ENCODE results near the gene TAS2R40.
"Not testable (repeated sequence)": the region's sequence is repeated elsewhere in the genome, so short reads cannot be mapped to it uniquely, and the experiment has no call there.

The TAS2R40 gene

DNA sequence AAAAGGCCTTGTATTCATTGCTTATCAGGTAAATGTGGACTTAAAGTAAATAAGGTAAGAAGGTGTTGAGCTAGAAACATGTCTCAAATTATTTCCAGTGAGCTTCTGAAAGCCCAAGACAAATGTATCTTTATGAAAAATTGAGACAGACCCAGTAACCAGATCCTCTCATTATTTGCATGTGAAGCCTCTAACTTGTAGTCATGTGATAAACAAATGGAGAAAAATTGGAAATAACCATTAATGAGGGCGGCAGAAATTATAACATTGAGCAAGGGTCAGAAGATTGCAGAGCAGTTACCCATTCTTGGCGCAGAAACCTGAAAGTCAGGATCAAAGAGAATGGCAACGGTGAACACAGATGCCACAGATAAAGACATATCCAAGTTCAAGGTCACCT, at the start of gene TAS2R40:
Gene TAS2R40 (plus strand): TSS at position 301 of the 400 bp plus-strand sequence. CDS start 42 bp downstream, at position 343.
- H3K27me3 ChIP-seq (ENCODE audit: control insufficient read depth, insufficient read depth, low read length) = peaks cover 7% of the 10 kb centered on the region
- H3K27ac ChIP-seq (ENCODE audit: low read depth, low read length) = no peak within 1 kb of the TSS
- H3K9me3 ChIP-seq (ENCODE audit: control insufficient read depth, insufficient read depth, low read depth, low read length) = no peaks in the 10 kb centered on the region
- no peak within 1 kb of the TSS for H3K4me3 ChIP-seq (ENCODE audit: low read depth, low read length)
- H3K4me1 ChIP-seq (ENCODE audit: control insufficient read depth, insufficient read depth, low read length) = no peaks in the 10 kb centered on the region
- no peak within 1 kb of the TSS for H3K9ac ChIP-seq (ENCODE audit: low read length)
- no peaks in the 10 kb centered on the region for H3K36me3 ChIP-seq (ENCODE audit: control insufficient read depth, insufficient read depth, low read length)

DNA sequence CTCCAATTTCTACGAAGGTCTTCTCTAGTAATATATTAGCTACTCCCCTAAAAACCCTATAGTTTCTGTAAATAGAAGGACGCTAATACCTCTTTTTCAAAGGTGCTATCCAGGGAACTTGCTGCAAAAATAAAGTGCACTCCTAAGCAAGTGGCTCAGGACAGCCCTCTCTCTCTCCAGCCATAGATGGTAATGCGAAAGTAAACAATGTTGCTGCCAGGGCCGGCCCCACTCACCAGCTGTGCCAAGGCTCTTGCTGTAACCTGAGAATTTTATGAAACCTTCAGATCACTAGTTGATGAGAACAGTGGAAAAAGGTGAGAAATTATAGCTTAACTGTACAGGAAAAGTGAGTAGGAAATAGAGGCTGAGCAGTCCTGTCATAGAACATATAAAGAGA, 49.5 kb upstream of the TAS2R40 start:
- Histone ChIP-seq H3K4me1 (ENCODE audit: control insufficient read depth, insufficient read depth, low read length) (no peaks in the 10 kb centered on the region), H3K9ac (ENCODE audit: low read length) (no peak overlapping the region), H3K9me3 (ENCODE audit: control insufficient read depth, insufficient read depth, low read depth, low read length) (peaks cover 6% of the 10 kb centered on the region; the same call in 1 of the 2 replicates), H3K27ac (ENCODE audit: low read depth, low read length) (no peak overlapping the region), H3K27me3 (ENCODE audit: control insufficient read depth, insufficient read depth, low read length) (no peaks in the 10 kb centered on the region), H3K36me3 (ENCODE audit: control insufficient read depth, insufficient read depth, low read length) (no peaks in the 10 kb centered on the region), H3K4me3 (ENCODE audit: low read depth, low read length) (no peak overlapping the region)

GRCh38 chr7:143176128-143176527, 45.7 kb upstream of the TAS2R40 start:
- Histone ChIP-seq H3K27me3 (ENCODE audit: control insufficient read depth, insufficient read depth, low read length) (no peaks in the 10 kb centered on the region), H3K9me3 (ENCODE audit: control insufficient read depth, insufficient read depth, low read depth, low read length) (peaks cover 11% of the 10 kb centered on the region; the same call in 1 of the 2 replicates), H3K36me3 (ENCODE audit: control insufficient read depth, insufficient read depth, low read length) (no peaks in the 10 kb centered on the region), H3K4me1 (ENCODE audit: control insufficient read depth, insufficient read depth, low read length) (no peaks in the 10 kb centered on the region), H3K9ac (ENCODE audit: low read length) (no peak overlapping the region), H3K4me3 (ENCODE audit: low read depth, low read length) (no peak overlapping the region), H3K27ac (ENCODE audit: low read depth, low read length) (no peak overlapping the region)

DNA sequence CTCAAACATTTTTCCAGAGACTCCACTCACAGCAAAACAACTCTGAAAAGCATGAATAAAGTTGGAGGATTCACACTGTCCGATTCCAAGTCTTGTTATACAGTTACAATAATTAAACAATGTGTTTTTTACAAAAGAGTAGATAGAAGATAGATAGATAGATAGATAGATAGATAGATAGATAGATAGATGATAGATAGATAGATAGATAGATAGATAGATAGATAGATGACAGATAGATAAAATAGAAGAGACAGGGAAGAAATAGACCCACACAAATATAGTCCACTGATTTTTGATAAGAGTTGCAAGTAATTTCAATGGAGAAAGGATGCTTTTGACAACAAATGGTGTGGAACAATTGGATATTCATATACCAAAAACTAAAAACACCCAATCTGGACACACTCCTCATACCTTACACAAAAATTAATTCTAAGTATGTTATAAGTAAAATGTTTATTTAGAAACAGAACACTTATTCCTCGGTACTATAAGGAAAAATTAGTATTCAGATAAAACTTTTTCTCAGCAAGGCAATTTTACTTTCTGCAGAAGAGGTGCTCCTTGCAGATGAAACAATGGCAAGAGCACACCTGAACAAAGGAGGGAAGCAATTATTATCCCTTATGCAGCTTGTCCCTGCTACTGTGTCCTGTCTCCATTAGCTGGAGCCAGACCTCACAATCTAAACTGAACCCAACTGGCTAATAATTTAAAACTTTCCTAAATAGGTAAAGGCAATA, 44.3 kb upstream of the TAS2R40 start:
- peaks cover 11% of the 10 kb centered on the region; the same call in 1 of the 2 replicates for H3K9me3 ChIP-seq (ENCODE audit: control insufficient read depth, insufficient read depth, low read depth, low read length)
- H3K27ac ChIP-seq (ENCODE audit: low read depth, low read length) = no peak overlapping the region
- H3K4me1 ChIP-seq (ENCODE audit: control insufficient read depth, insufficient read depth, low read length) = no peaks in the 10 kb centered on the region
- H3K4me3 ChIP-seq (ENCODE audit: low read depth, low read length) = no peak overlapping the region
- no peaks in the 10 kb centered on the region for H3K27me3 ChIP-seq (ENCODE audit: control insufficient read depth, insufficient read depth, low read length)
- no peak overlapping the region for H3K9ac ChIP-seq (ENCODE audit: low read length)
- no peaks in the 10 kb centered on the region for H3K36me3 ChIP-seq (ENCODE audit: control insufficient read depth, insufficient read depth, low read length)

GRCh38 chr7:143180771-143181170, 41.1 kb upstream of the TAS2R40 start:
- H3K36me3 ChIP-seq (ENCODE audit: control insufficient read depth, insufficient read depth, low read length); H3K4me1 ChIP-seq (ENCODE audit: control insufficient read depth, insufficient read depth, low read length); H3K27me3 ChIP-seq (ENCODE audit: control insufficient read depth, insufficient read depth, low read length); H3K4me3 ChIP-seq (ENCODE audit: low read depth, low read length); H3K27ac ChIP-seq (ENCODE audit: low read depth, low read length); H3K9ac ChIP-seq (ENCODE audit: low read length): not testable (repeated sequence)
- H3K9me3 ChIP-seq (ENCODE audit: control insufficient read depth, insufficient read depth, low read depth, low read length) = peaks cover 11% of the 10 kb centered on the region; the same call in 1 of the 2 replicates

GRCh38 chr7:143181349-143181748, 40.5 kb upstream of the TAS2R40 start:
- Histone ChIP-seq H3K27me3 (ENCODE audit: control insufficient read depth, insufficient read depth, low read length) (no peaks in the 10 kb centered on the region), H3K36me3 (ENCODE audit: control insufficient read depth, insufficient read depth, low read length) (no peaks in the 10 kb centered on the region), H3K4me3 (ENCODE audit: low read depth, low read length) (no peak overlapping the region), H3K27ac (ENCODE audit: low read depth, low read length) (no peak overlapping the region), H3K4me1 (ENCODE audit: control insufficient read depth, insufficient read depth, low read length) (0 out of 2 replicates have a peak, but pooled peaks cover 5% of the 10 kb centered on the region), H3K9me3 (ENCODE audit: control insufficient read depth, insufficient read depth, low read depth, low read length) (peaks cover 11% of the 10 kb centered on the region; the same call in 1 of the 2 replicates), H3K9ac (ENCODE audit: low read length) (no peak overlapping the region)

- Histone ChIP-seq H3K36me3 (ENCODE audit: control insufficient read depth, insufficient read depth, low read length) (no peaks in the 10 kb centered on the region), H3K27ac (ENCODE audit: low read depth, low read length) (no peak within 1 kb of the TSS), H3K27me3 (ENCODE audit: control insufficient read depth, insufficient read depth, low read length) (no peaks in the 10 kb centered on the region), H3K9ac (ENCODE audit: low read length) (no peak within 1 kb of the TSS), H3K4me1 (ENCODE audit: control insufficient read depth, insufficient read depth, low read length) (0 out of 2 replicates have a peak, but pooled peaks cover 5% of the 10 kb centered on the region), H3K4me3 (ENCODE audit: low read depth, low read length) (no peak within 1 kb of the TSS), H3K9me3 (ENCODE audit: control insufficient read depth, insufficient read depth, low read depth, low read length) (peaks cover 2% of the 10 kb centered on the region; the same call in 1 of the 2 replicates)
Measured at GRCh38 chr7:143183024-143183423, 38.8 kb upstream of the TAS2R40 start, which contains the start of gene TAS2R39. TAS2R39 (plus strand) TSS chr7:143183419; CDS start chr7:143183419, 0 bp downstream.

- H3K36me3 ChIP-seq (ENCODE audit: control insufficient read depth, insufficient read depth, low read length) = no peaks in the 10 kb centered on the region
- no peak overlapping the region for H3K27ac ChIP-seq (ENCODE audit: low read depth, low read length)
- no peaks in the 10 kb centered on the region for H3K9me3 ChIP-seq (ENCODE audit: control insufficient read depth, insufficient read depth, low read depth, low read length)
- H3K27me3 ChIP-seq (ENCODE audit: control insufficient read depth, insufficient read depth, low read length) = no peaks in the 10 kb centered on the region
- H3K4me3 ChIP-seq (ENCODE audit: low read depth, low read length) = no peak overlapping the region
- H3K9ac ChIP-seq (ENCODE audit: low read length) = no peak overlapping the region
- peaks cover 10% of the 10 kb centered on the region for H3K4me1 ChIP-seq (ENCODE audit: control insufficient read depth, insufficient read depth, low read length)
Measured at GRCh38 chr7:143185551-143185950, 36.3 kb upstream of the TAS2R40 start.

GRCh38 chr7:143188994-143189393, 32.8 kb upstream of the TAS2R40 start:
- Histone ChIP-seq H3K9me3 (ENCODE audit: control insufficient read depth, insufficient read depth, low read depth, low read length) (no peaks in the 10 kb centered on the region), H3K4me1 (ENCODE audit: control insufficient read depth, insufficient read depth, low read length) (peaks cover 10% of the 10 kb centered on the region), H3K36me3 (ENCODE audit: control insufficient read depth, insufficient read depth, low read length) (no peaks in the 10 kb centered on the region), H3K27ac (ENCODE audit: low read depth, low read length) (no peak overlapping the region), H3K27me3 (ENCODE audit: control insufficient read depth, insufficient read depth, low read length) (no peaks in the 10 kb centered on the region), H3K4me3 (ENCODE audit: low read depth, low read length) (no peak overlapping the region), H3K9ac (ENCODE audit: low read length) (no peak overlapping the region)

- Histone ChIP-seq H3K4me3 (ENCODE audit: low read depth, low read length) (no peak overlapping the region), H3K27ac (ENCODE audit: low read depth, low read length) (no peak overlapping the region), H3K27me3 (ENCODE audit: control insufficient read depth, insufficient read depth, low read length) (no peaks in the 10 kb centered on the region), H3K9ac (ENCODE audit: low read length) (no peak overlapping the region), H3K4me1 (ENCODE audit: control insufficient read depth, insufficient read depth, low read length) (peaks cover 5% of the 10 kb centered on the region), H3K9me3 (ENCODE audit: control insufficient read depth, insufficient read depth, low read depth, low read length) (no peaks in the 10 kb centered on the region), H3K36me3 (ENCODE audit: control insufficient read depth, insufficient read depth, low read length) (no peaks in the 10 kb centered on the region)
Measured at GRCh38 chr7:143193880-143194279, 28.0 kb upstream of the TAS2R40 start.

DNA sequence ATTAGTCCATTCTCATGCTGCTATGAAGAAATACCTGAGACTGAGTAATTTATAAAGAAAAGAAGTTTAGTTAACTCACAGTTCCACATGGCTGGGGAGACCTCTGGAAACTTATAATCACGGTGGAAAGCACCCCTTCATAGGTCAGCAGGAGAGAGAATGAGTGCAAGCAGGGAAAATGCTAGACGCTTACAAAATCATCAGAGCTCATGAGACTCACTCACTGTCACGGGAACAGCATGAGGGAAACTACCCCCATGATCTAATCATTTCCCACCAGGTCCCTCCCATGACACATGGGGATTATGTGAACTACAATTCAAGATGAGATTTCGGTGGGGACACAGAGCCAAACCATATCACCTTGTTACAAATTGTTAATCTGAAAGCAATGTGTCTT, 22.8 kb upstream of the TAS2R40 start:
- H3K9ac ChIP-seq (ENCODE audit: low read length) = no peak overlapping the region
- no peaks in the 10 kb centered on the region for H3K27me3 ChIP-seq (ENCODE audit: control insufficient read depth, insufficient read depth, low read length)
- no peak overlapping the region for H3K4me3 ChIP-seq (ENCODE audit: low read depth, low read length)
- no peak overlapping the region for H3K27ac ChIP-seq (ENCODE audit: low read depth, low read length)
- no peaks in the 10 kb centered on the region for H3K4me1 ChIP-seq (ENCODE audit: control insufficient read depth, insufficient read depth, low read length)
- no peaks in the 10 kb centered on the region for H3K9me3 ChIP-seq (ENCODE audit: control insufficient read depth, insufficient read depth, low read depth, low read length)
- no peaks in the 10 kb centered on the region for H3K36me3 ChIP-seq (ENCODE audit: control insufficient read depth, insufficient read depth, low read length)

Measured in HUES6 (cell line).